Adipose tissue (tissue), 3 donors: ENCODE results near the gene NUP188. TPM values are rescaled to one million over a fixed set of nuclear protein-coding genes. Genes with fewer than 3 reads are reported as not detected.
A peak's percentile ranks its signal among the peaks of the same experiment; 100 is the strongest.

ENCODE experiments used
- H3K27ac ChIP-seq: one replicate; pipeline ENCODE4 v1.5.1; 2013; ENCODE audit warnings: low read depth, low read length
- WGBS, 3 donors: extraction: QIAGEN DNeasy Blood & Tissue Kit; methylation state at CpG; one replicate each; pipeline ENCODE4 v1.1.7; 2013; 5-methylcytosine and 5-hydroxymethylcytosine counted together
- polyA plus RNA-seq, 3 donors: library from polyadenylated mRNA; stranded (reverse); fragments of 200-250 nt; gene quantifications; one replicate each; pipeline ENCODE4 v1.2.3, GENCODE V29; 2013
- donor health status: healthy with polysubstance abuse.
- donor health status: Bipolar disorder and iron deficiency.
- donor health status: healthy.

NUP188 gene, protein sequence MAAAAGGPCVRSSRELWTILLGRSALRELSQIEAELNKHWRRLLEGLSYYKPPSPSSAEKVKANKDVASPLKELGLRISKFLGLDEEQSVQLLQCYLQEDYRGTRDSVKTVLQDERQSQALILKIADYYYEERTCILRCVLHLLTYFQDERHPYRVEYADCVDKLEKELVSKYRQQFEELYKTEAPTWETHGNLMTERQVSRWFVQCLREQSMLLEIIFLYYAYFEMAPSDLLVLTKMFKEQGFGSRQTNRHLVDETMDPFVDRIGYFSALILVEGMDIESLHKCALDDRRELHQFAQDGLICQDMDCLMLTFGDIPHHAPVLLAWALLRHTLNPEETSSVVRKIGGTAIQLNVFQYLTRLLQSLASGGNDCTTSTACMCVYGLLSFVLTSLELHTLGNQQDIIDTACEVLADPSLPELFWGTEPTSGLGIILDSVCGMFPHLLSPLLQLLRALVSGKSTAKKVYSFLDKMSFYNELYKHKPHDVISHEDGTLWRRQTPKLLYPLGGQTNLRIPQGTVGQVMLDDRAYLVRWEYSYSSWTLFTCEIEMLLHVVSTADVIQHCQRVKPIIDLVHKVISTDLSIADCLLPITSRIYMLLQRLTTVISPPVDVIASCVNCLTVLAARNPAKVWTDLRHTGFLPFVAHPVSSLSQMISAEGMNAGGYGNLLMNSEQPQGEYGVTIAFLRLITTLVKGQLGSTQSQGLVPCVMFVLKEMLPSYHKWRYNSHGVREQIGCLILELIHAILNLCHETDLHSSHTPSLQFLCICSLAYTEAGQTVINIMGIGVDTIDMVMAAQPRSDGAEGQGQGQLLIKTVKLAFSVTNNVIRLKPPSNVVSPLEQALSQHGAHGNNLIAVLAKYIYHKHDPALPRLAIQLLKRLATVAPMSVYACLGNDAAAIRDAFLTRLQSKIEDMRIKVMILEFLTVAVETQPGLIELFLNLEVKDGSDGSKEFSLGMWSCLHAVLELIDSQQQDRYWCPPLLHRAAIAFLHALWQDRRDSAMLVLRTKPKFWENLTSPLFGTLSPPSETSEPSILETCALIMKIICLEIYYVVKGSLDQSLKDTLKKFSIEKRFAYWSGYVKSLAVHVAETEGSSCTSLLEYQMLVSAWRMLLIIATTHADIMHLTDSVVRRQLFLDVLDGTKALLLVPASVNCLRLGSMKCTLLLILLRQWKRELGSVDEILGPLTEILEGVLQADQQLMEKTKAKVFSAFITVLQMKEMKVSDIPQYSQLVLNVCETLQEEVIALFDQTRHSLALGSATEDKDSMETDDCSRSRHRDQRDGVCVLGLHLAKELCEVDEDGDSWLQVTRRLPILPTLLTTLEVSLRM (N-terminal part only)
- 10 to 100 TPM in 2 of 3 donors, 1 to 10 TPM in 1; 7.8 to 20.9 (median 12.4) TPM for polyA plus RNA-seq

DNA sequence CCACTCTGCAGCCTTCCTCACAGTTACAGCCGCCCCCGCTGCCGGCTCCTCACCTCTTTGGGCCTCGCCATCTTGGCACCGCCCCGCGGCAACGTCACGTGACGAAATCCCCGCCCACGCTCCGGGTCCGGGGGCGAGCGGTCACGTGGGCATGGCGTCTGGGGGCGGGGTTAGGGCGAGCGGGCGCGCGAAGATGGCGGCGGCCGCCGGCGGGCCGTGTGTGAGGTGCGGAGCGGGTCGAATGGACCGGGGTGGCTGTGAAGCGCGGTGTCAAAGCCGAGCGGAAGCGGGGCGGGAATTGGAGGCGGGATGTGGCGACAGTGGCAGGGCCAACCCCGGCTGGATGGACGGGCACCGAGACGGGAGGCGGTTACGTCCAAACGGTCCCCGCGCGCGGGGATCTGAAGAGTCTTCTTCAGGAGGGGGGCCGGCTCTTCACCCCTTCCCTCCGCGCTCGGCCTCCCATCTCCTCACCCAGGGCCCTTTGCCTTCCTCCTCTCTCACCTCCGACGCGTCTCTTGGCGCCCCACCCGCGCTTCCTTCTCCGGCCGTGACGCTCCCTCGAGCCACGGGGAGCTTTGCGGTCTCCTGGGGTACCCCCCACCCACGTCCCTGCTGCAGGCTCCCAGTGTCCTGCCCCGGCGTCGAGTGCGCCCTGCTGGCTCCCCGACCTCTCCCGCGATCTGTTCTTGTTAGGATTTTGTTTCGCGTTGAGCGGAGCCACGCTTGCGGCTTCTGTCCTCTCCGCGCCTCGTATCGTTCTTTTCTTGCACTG lies at the start of gene NUP188, which contains the start of gene DOLK:
TSS of gene NUP188 (plus strand) at position 173 of the 775 bp plus-strand sequence. CDS start at position 194, 21 bp downstream.
TSS of gene DOLK (minus strand) at position 77 of the 775 bp plus-strand sequence. CDS start 300 bp downstream, outside the sequence.
- WGBS, 3 donors = 0 to 1% (median 1%) methylated on average over 65 to 86 of the region's 86 CpGs
- H3K27ac ChIP-seq = peak within 1 kb of the TSS; percentile 68

DNA sequence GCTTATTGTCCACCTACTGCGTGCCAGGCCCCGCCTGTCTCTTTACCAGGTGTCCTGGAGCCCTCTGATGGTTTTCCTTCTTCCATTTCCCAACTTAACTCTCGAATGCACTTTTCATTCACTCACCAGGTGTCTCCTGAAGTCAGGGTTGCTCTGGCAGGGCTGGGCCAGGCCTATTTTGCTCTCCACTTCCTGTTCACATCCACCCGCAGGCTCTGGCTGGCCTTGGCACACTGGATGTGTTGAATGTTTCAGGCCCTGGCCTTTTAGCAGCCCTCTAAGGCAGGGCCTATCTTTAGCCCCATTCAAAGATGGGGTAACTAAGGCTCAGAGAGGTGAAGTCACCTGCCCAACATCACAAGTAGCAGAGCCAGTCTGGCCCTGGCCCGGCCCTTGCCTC lies 49.1 kb upstream of the NUP188 start:
- WGBS, 3 donors = 70 to 78% (median 71%) methylated on average over 5 of the region's 5 CpGs
- H3K27ac ChIP-seq = no peak overlapping the region

DNA sequence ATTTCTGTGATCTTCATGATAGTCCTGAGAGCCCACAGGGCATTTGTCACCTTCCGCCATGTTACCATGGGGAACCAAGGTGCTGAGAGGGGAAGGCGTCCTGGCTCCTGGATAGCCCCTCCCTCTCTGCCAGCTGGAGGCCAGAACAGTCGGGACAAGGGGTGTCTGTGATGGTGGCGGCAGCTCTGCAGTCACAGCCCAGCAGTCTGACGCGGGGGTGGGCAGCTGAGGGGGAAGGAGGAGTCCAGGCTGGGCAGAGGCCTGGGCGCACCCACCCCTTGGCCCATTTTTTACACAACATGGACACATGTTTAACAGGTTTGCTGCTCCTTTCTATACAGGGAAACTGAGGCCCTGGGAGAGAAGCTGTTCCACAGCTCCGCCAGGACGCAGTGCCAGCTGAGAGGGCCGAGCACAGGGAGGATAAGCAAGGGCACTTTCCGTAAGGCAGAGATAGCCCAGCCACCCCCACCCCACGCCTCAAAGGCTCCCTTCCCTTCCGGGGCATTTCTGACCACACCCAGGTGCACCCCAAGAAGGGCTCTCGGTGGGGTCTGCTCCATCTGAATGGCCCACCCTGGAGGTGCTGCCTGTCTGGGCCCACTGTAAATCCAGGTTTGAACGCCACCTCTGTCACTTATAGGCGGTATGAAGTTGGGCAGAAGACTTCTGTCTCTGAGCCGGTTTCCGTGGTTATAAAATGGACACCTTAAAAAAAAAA lies 48.5 kb upstream of the NUP188 start:
- H3K27ac ChIP-seq = no peak overlapping the region
- WGBS, 3 donors = 77 to 94% (median 79%) methylated on average over 18 of the region's 18 CpGs

GRCh38 chr9:128899566-128900322 lies 47.8 kb upstream of the NUP188 start:
- no peak overlapping the region for H3K27ac ChIP-seq
- 36 to 68% (median 37%) methylated on average over 8 of the region's 8 CpGs for WGBS, 3 donors

DNA sequence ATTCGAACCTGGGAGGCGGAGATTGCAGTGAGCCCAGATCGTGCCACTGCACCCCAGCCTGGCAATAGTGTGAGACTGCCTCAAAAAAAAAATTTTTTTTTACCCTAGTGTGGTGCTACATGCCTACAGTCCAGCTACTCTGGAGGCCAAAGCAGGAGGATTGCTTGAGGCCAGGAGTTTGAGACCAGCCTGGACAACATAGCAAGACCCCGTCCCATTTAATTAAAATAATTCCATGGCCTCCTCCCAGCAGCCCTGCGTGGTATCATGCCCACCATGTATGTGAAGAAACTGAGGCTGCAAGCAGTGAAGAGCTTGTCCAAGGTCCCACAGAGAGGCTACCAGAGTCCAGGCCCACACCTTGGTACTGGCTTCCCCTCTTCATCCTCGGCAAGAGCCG lies 46.1 kb upstream of the NUP188 start:
- WGBS, 3 donors = 85 to 98% (median 86%) methylated on average over 7 of the region's 7 CpGs
- no peak overlapping the region for H3K27ac ChIP-seq

GRCh38 chr9:128901822-128902221 lies 45.7 kb upstream of the NUP188 start:
- H3K27ac ChIP-seq = no peak overlapping the region
- WGBS, 3 donors = 77 to 89% (median 80%) methylated on average over 5 of the region's 5 CpGs

DNA sequence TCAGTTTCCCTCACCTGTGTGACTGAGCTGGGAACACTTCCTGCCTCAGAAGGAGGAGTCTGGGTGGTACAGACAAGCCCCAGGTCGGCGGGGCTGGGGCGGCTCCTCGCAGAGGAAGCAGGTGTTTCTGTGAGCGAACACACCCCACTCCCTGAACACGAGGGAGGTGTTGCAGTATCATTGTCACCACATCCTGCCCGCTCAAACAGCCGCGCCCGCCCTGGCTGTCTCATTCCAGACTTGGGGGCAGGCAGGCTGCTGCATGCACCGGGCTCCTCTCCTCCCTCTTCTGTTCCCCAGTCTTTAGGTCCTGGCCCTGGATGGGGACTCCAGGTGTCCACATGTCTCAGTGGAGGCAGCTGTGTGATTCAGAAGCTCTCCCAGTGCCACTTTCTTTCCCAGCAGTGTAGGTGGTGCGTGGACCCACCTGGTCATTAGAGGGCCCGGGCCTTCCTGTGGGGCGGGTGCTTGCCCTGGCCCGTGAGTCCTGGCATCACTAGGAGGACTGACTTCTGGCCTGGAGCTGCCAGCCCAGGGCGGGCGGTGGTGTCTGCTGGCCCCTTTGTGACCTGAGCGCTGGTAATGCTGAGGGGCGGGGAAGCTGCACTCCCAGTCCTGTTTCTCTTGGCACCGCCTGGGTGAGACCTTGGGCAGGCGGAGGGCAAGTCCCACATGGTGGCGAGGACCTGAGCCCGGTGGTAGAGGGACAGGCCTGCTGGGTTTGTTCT lies 45.0 kb upstream of the NUP188 start:
- no peak overlapping the region for H3K27ac ChIP-seq
- WGBS, 3 donors = 45 to 71% (median 54%) methylated on average over 22 to 23 of the region's 23 CpGs

DNA sequence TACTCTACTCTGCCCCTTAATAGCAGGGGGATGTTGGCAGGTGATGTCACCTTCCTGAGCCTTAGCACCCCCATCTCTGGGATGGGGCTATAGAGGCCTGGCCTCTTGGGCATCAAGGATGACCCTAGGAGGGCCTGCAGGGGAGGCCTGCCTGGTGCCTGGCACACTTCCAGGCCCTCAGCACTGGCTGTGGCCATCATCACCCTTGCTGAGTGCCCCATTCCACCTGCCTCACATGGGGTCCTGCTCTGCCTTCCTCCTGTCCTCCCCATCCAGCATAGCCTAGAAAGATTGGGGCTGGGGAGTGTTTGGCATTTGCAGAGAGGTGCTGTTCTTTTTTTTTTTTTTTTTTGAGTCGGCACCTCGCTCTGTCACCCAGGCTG lies 44.4 kb upstream of the NUP188 start:
- WGBS, 3 donors = 91 to 100% methylated on average over 1 to 2 of the region's 2 CpGs; no CpG with 5 or more reads in 1 of the 3 donors
- no peak overlapping the region for H3K27ac ChIP-seq

DNA sequence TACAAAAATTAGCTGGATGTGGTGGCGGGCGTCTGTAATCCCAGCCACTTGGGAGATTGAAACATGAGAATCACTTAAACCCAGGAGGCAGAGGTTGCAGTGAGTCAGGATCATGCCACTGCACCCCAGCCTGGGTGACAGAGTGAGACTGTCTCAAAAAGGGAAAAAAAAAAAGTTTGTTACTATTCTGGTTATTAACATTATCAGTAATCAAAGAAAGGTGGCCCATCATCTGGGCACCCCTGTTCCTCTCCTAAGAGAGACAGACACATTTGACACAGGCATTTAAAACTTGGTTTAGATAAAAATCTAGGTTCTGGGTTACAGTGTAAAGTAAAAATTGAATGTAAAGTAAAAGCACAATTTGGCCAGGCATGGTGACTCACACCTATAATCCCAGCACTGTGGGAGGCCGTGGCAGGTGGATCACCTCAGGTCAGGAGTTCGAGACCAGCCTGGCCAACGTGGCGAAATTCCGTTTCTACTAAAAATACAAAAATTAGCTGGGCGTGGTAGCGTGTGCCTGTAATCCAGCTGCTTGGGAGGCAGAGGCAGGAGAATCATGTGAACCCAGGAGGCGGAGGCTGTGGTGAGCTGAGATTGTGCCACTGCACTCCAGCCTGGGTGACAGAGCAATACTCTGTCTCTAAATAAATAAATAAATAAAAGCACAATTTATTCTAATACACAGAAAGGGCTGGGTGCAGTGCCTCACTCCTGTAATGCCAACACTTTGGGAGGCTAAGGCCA lies 43.5 kb upstream of the NUP188 start:
- WGBS, 3 donors = 88 to 96% (median 91%) methylated on average over 10 of the region's 10 CpGs
- no peak overlapping the region for H3K27ac ChIP-seq

DNA sequence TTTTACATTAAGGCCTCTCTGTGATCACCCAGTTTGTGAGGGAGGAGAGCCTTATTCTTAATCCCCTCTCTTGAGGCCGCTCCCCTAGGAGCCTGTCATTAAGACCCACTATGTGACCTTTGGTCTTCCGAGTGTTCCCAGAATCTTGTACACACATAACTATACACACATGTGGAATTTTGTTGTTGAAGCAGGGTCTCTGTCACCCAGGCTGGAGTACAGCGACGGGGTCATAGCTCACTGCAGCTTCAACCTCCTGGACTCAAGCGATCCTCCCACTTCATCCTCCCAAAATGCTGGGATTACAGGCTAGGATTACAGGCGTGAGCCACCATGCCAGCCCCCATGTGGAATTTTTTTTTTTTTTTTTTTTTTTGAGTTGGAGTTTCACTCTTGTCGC lies 41.5 kb upstream of the NUP188 start:
- WGBS, 3 donors = 92 to 97% (median 97%) methylated on average over 7 of the region's 7 CpGs
- no peak overlapping the region for H3K27ac ChIP-seq

DNA sequence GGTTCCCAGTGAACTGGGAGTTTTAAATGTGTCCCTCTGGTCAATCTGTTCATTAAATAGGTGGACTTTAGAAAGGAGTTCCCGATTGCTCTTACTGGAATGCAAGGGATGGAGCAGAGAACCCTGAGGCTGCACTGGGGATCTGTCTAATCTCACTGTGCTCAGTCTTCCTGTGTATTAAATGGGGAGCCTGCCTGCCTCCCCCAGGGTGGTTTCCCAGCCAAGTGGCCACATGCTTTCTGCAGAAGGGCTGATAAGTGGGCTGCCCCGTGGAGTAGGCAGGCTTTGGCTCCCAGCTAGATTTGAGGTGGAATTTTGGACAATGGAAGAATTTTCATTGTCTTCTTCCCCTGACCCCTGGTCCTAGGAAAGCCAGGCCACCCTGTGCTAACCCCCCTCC lies 40.8 kb upstream of the NUP188 start:
- 31 to 48% (median 48%) methylated on average over 2 of the region's 2 CpGs for WGBS, 3 donors
- no peak overlapping the region for H3K27ac ChIP-seq

DNA sequence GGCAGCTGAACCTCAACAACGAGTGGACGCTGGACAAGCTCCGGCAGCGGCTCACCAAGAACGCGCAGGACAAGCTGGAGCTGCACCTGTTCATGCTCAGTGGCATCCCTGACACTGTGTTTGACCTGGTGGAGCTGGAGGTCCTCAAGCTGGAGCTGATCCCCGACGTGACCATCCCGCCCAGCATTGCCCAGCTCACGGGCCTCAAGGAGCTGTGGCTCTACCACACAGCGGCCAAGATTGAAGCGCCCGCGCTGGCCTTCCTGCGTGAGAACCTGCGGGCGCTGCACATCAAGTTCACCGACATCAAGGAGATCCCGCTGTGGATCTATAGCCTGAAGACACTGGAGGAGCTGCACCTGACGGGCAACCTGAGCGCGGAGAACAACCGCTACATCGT lies 39.1 kb upstream of the NUP188 start:
- 97 to 98% (median 98%) methylated on average over 24 of the region's 24 CpGs for WGBS, 3 donors
- H3K27ac ChIP-seq = no peak overlapping the region

GRCh38 chr9:128909859-128910258 lies 37.6 kb upstream of the NUP188 start:
- WGBS, 3 donors = 71 to 94% (median 79%) methylated on average over 4 of the region's 4 CpGs
- no peak overlapping the region for H3K27ac ChIP-seq

DNA sequence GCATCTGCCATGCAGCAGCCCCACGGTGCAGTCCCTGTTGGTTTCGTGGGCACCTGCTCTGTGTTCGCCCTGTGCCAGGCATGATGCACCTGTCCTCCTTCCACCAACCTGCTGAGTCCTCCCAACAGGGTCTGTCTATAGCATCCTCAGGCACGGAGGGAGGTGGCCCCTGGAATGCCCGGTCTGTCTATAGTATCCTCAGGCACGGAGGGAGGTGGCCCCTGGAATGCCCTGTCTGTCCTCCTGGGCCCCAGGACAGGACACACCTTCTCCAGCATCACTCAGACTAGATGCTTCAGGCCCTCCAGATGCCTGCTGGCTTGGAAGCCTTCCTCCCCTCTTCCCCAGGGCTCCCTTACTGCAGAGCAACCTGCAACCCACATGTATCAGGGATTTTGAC lies 36.6 kb upstream of the NUP188 start:
- WGBS, 3 donors = 83 to 88% (median 85%) methylated on average over 6 of the region's 6 CpGs

GRCh38 chr9:128911529-128912035 lies 35.9 kb upstream of the NUP188 start:
- 30 to 64% (median 35%) methylated on average over 8 of the region's 8 CpGs for WGBS, 3 donors
- H3K27ac ChIP-seq = no peak overlapping the region

More for the DNA sequence above, 36.6 kb upstream of the NUP188 start:
- H3K27ac ChIP-seq = no peak overlapping the region
